ENCODE measurements around the gene ADGRL4. TPM values are rescaled to one million over a fixed set of nuclear protein-coding genes. Genes with fewer than 3 reads are reported as not detected.

Gene ADGRL4
- total and polyA plus RNA-seq, 9 of the 15 experiments (the other 6 are each of a cell fraction or from before 2014, with no cell fraction given) = not detected

DNA sequence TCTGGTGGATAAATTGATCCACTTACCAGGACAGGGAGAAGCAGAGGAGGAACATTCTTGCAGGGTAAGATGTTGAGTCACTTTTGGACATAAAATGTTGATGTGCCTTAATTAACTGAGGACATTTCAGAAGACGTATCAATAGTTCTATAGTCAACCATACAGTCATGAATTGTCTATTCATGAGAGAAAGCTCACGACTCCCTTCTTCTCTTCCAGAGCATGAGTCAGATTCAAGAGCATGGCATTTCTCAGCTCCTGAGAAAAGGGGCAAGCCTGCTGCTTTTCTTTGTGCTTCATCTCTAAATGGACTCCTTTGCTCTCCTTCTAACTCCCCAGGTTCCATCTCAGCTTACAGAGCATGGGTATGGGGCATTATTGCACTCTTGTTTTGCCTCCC is 55.7 kb downstream of the ADGRL4 start (continued):
- TF ChIP-seq, protein P1, sequence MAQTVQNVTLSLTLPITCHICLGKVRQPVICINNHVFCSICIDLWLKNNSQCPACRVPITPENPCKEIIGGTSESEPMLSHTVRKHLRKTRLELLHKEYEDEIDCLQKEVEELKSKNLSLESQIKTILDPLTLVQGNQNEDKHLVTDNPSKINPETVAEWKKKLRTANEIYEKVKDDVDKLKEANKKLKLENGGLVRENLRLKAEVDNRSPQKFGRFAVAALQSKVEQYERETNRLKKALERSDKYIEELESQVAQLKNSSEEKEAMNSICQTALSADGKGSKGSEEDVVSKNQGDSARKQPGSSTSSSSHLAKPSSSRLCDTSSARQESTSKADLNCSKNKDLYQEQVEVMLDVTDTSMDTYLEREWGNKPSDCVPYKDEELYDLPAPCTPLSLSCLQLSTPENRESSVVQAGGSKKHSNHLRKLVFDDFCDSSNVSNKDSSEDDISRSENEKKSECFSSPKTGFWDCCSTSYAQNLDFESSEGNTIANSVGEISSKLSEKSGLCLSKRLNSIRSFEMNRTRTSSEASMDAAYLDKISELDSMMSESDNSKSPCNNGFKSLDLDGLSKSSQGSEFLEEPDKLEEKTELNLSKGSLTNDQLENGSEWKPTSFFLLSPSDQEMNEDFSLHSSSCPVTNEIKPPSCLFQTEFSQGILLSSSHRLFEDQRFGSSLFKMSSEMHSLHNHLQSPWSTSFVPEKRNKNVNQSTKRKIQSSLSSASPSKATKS (CRISPR knock-in tag; IDR thresholded peaks at IDR 0.05) = no peak
- TF ChIP-seq, protein P2, sequence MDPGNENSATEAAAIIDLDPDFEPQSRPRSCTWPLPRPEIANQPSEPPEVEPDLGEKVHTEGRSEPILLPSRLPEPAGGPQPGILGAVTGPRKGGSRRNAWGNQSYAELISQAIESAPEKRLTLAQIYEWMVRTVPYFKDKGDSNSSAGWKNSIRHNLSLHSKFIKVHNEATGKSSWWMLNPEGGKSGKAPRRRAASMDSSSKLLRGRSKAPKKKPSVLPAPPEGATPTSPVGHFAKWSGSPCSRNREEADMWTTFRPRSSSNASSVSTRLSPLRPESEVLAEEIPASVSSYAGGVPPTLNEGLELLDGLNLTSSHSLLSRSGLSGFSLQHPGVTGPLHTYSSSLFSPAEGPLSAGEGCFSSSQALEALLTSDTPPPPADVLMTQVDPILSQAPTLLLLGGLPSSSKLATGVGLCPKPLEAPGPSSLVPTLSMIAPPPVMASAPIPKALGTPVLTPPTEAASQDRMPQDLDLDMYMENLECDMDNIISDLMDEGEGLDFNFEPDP (CRISPR knock-in tag; IDR thresholded peaks at IDR 0.05) = no peak
- no peak for TF ChIP-seq MYNN (IDR thresholded peaks at IDR 0.05)
- TF ChIP-seq MYNN (CRISPR knock-in tag; IDR thresholded peaks at IDR 0.05) = no peak
- no peak for TF ChIP-seq RFX1 (IDR thresholded peaks at IDR 0.05)
- no peak for TF ChIP-seq TARDBP (IDR thresholded peaks at IDR 0.05)
- no peak for TF ChIP-seq CHD2 (IDR thresholded peaks at IDR 0.05; ENCODE audit: low read depth, low read length)
- no peak for TF ChIP-seq SREBF2 (CRISPR knock-in tag; IDR thresholded peaks at IDR 0.05)
- TF ChIP-seq E2F3 (CRISPR knock-in tag; IDR thresholded peaks at IDR 0.05) = no peak
- TF ChIP-seq SUPT5H (IDR thresholded peaks at IDR 0.05) = no peak
- TF ChIP-seq ZC3H4 (CRISPR knock-in tag; IDR thresholded peaks at IDR 0.05; ENCODE audit: borderline replicate concordance) = no peak
